GM20431 (cell line): ENCODE data around the gene QSOX1.

Experiments
- in situ Hi-C: fragments of 300-500 bp; cut with MseI, MboI; formaldehyde crosslinking; loops from one replicate; pipeline ENCODE4 v1.15.0; 2020; ENCODE audit warnings: low sequenced_read_pairs; ENCODE audit not compliant: unreplicated experiment

QSOX1 gene

DNA sequence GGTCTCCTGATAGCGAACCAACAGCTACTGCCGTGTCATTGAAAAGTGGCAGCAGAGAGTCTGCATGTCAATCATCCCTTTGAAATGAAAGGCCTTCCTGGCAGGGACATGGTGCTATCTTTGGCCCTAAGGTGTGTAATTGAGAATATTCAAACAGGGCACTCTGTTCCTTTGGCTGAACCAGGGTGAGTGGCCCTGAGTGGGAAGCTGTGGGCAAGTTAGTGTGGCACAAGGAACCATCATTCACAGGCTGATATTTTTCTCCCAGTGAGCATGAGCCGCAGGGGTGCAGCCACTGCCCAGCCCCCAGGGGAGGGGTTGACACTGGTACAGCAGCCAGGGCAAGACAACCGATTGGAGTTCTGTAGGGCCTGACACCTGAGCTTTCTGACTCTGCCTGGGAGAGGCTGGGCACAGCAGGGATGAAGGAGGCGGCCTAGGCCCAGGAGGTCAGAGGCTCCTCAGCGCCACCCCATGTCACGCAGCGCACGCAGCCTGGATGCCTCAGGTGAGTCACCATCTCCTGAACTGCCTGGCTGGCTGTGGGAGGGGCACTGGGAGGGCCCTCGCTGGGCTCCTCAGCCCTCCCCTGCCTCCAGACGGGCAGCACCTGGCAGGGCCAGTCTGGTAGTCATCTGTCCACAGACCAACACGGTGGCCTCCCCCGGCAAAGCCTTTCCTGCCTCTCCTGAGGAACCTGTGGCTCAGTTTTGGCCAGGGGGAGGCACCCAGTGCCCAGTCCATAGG lies 13.2 kb downstream of the QSOX1 start:
- in situ Hi-C loops: loop anchor here (25.0 kb wide), 1 partner anchor 306 kb away; no protein-coding TSS in a partner anchor

- in situ Hi-C loops: loop anchor here (25.0 kb wide), 1 partner anchor 307 kb away; no protein-coding TSS in a partner anchor
Observed at GRCh38 chr1:180168786-180169639, 14.3 kb downstream of the QSOX1 start.

- in situ Hi-C loops: loop anchor here (25.0 kb wide), 1 partner anchor 307 kb away; no protein-coding TSS in a partner anchor
Observed at GRCh38 chr1:180169640-180170195, 15.0 kb downstream of the QSOX1 start.

DNA sequence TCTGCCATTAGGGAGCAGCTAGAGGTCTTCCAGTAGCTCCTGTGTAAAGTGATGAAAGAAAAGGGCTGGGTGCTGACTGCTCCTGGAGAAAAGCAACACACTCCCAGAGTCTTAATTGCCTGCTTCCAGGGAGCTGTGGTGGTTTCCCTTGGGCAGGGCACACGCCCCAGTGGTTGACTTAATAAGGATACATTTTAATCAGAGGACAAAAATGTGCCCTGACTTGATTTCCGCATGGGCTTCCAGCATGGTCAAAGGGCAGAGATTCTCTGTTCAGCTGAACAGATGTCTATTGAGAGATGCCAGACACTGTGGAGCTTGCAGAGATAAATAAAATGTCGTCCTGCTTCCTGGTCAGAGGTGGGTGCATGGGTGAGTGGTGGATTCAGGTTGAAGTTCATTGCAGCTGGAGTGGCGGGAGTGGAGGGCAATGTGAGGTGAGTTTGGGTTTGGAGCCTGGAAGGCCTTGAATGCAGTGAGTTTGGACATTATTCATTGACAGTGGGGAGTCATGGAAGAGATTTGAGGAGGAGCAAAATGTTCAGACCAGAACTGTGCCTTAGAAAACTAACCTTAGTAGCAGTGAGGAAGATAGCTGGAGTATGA lies 16.0 kb downstream of the QSOX1 start:
- in situ Hi-C loops: loop anchor here (25.0 kb wide), 1 partner anchor 308 kb away; no protein-coding TSS in a partner anchor

DNA sequence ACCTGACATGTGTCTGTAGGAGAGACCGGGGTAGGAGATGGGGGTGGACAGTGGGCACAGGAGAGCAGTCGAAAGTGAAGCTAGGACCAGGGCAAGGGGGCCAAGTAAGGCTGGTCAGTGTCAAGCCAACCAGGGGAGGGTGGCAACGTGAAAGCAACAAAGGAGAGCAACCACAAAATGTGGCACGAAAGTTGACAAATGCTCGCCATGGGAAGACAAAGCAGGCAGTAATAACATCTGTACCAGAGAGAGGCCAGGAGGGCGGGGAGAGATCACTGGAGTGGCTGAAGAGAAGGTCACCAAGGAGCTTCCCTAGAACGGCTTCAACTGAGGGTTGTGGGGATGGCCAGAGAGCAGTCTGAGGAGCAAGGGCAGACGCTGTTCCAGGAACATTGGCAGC lies 17.0 kb downstream of the QSOX1 start:
- in situ Hi-C loops: loop anchor here (25.0 kb wide), 1 partner anchor 309 kb away; no protein-coding TSS in a partner anchor

DNA sequence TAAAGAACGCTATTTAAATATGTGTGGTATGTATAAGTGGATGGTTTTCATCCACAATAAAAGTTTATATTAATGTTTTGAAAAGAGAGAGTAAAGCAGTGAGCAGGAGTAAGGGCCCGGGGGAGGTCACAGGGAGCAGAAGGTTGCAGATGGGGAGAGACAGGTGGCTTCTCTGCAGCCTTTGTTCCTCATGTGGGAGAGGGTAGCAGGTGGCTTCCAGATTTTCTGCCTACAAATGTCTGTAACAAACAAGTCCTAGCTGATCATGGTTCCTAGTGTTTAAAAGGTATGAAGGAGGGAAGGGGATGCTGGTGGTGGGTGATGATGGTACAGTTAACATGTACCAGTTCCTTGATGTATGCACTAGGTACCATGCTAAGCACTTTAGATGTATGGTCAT lies 18.8 kb downstream of the QSOX1 start:
- in situ Hi-C loops: loop anchor here (25.0 kb wide), 1 partner anchor 311 kb away; no protein-coding TSS in a partner anchor

GRCh38 chr1:180173952-180174351 lies 19.3 kb downstream of the QSOX1 start:
- in situ Hi-C loops: loop anchor here (25.0 kb wide), 1 partner anchor 312 kb away; no protein-coding TSS in a partner anchor

DNA sequence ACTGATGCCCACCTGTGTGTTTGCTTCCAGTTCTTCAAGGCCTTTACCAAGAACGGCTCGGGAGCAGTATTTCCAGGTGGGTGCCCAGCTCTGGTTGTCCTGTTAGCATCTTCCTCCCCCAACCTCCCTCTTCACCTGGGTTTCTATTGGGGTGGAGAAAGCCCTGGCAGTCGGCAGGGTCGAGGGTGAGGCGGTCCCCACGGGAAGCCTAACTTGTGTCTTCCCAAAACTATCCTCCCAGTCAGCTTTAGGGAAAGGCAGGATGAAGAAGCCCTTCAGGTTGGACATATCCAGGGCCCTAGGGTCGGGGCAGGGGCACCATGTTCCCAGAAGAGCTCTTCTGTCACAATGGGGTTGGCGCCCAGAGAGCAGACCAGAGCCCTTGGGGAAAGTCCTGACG lies 20.6 kb downstream of the QSOX1 start:
- in situ Hi-C loops: loop anchor here (25.0 kb wide), 1 partner anchor 463 kb away; no protein-coding TSS in a partner anchor

- in situ Hi-C loops: loop anchor here (25.0 kb wide), 1 partner anchor 464 kb away; no protein-coding TSS in a partner anchor
Observed at GRCh38 chr1:180175806-180176205, 21.1 kb downstream of the QSOX1 start.

GRCh38 chr1:180176965-180177364 lies 22.3 kb downstream of the QSOX1 start:
- in situ Hi-C loops: loop anchor here (25.0 kb wide), 1 partner anchor 465 kb away; no protein-coding TSS in a partner anchor

GRCh38 chr1:180177931-180178330 lies 23.3 kb downstream of the QSOX1 start:
- in situ Hi-C loops: loop anchor here (25.0 kb wide), 1 partner anchor 466 kb away; no protein-coding TSS in a partner anchor

DNA sequence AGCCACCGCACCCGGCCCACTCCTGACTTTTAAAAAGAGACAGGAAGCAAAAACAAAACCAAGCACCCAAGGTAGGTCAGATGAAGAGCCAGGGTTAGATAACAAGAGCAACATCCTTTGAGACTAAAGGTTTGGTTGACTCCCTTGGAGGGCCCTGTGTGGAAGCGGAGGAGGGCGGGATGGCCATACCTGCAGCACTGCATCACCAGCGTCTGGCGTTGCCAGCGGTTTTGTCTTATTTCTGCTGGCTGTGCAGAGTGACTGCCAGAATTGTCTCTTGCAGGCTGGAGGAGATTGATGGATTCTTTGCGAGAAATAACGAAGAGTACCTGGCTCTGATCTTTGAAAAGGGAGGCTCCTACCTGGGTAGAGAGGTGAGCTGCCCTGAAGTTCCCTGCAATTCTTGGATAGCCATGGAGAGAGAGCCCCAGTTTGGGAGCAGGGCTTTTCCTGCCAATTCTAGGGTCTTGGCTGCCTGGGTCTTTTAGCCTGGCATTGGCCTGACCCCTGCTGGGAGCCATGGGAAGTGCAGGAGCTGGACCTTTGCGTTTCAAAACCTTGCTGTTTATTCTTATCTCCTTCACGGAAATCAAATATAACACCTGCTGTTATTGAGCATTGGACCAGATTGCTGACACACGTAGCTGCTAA lies 24.0 kb downstream of the QSOX1 start:
- in situ Hi-C loops: loop anchor here (25.0 kb wide), 1 partner anchor 466 kb away; no protein-coding TSS in a partner anchor

DNA sequence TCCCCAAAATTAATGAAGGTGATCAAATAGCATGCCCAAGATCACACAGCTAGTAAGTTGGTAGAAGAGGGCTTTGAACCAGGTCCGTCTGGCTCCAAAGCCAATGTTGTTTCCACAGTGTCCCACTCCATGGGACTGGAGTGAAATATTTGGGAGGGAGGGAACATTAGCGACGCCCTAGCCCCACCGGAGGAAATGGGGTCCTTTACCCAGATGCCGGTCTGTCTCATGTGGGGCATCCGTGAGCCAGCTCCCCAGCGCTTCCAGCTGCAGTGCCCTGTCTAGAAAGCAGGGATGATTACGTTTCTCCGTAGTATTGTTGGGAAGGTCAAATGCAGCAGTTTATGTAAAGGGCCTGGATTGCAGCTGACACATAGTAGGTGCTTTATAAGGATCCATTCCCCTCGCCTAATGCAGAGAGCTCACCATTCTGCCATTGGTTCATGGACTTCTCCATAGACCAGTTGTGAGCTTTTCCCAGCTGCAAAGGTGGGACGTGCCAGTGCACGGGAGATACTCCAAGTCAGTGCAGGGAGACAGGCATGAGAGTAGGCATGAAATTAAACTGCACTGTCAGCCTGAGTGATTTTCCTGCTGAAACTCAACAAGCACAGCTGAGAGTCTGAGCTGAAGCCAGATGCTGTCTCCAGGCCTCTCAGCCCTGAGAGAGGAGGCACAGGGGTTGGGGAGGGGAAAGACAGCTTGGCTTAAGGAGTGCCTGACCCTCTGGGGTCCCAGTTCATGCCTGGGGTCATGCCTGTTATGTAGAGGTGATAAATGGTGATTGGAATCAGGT lies 24.7 kb downstream of the QSOX1 start:
- in situ Hi-C loops: loop anchor here (25.0 kb wide), 1 partner anchor 467 kb away; no protein-coding TSS in a partner anchor

- in situ Hi-C loops: loop anchor here (25.0 kb wide), 1 partner anchor 469 kb away; no protein-coding TSS in a partner anchor
Observed at GRCh38 chr1:180181048-180181447, 26.4 kb downstream of the QSOX1 start.

- in situ Hi-C loops: loop anchor here (25.0 kb wide), 1 partner anchor 470 kb away; no protein-coding TSS in a partner anchor
Observed at GRCh38 chr1:180181996-180182642, 27.4 kb downstream of the QSOX1 start.

DNA sequence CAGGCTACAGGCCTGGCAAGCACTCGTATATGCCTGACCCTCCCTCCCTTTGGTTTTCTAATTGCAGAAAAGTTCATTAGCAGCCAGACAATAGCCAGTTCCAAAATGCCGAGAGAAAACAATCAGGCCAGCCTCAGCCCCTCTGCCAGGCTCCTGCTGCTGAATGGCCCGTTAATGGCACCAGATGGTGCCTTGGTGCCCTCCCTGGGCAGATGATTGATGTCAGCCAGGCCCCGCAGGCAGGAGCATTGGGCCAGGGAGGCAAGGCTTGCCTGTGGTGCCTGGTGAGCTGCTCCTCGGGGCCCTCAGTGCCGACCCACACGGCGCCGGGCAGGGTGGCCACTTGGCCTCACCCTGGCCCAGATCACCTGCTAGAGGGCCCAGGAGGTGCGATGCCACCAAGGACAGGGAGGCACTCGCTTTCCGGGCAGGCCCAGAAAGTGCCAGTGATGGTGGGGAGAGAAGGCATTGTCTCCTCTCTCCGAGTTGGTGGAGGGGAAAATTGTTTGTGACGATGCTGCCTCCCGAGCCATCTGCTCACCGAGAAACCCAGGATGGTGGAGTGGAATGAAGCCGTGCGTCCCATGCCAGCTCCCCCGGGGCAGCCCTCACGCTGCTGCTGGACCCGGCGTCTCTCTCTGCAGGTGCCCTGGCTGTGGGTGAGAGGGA lies 28.1 kb downstream of the QSOX1 start:
- in situ Hi-C loops: loop anchor here (25.0 kb wide), 1 partner anchor 470 kb away; no protein-coding TSS in a partner anchor

DNA sequence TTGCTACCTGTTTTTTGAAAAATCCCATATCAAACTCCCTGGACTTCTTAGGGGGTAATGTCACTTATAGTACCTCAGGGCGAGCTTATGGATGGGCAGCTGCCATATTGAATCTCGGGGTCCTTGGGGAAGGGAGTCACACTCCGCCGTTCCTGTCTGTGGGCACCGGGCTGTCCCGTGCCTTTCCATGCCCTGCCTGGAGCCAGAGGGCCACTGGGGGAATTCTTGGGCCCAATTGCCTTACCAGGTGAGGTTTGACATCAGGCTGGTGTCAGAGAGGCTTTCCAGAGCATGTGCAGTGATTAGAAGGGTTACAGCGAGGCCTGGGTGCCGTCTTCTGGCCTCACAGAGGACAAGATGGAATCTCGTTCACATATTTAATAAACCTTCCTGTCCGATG lies 28.8 kb downstream of the QSOX1 start:
- in situ Hi-C loops: loop anchor here (25.0 kb wide), 1 partner anchor 471 kb away; no protein-coding TSS in a partner anchor
